Spleen (tissue), 7 donors: ENCODE results near the gene WHAMM.

ENCODE experiments used
- POLR2A ChIP-seq, 3 donors: fragments of 450-650 bp; IDR thresholded peaks; one replicate each; pipeline ENCODE4 v1.5.1; 2017; ENCODE audit warnings: antibody characterized with exemption in 3 of 3, mild to moderate bottlenecking in 1 of 3
- TF ChIP-seq, protein P1 (sequence below), 11 experiments: fragments of 200-600 bp in 7 of 11; fragments of 450-650 bp in 4 of 11; sonication (generic) in 4 of 11; IDR thresholded peaks in 8 of 11; conservative IDR thresholded peaks in 3 of 11; 1 replicate in 7 of 11; 2 replicates in 4 of 11; pipeline versions ENCODE4 v1.4.0 to v1.8.0; 2016 to 2021; ENCODE audit warnings: antibody characterized with exemption in 11 of 11, inconsistent platforms in 4 of 11, mild to moderate bottlenecking in 1 of 11
- donor health status: DM: no; HTN: no; CAD: no; lungs with moderate emphysema.
- donor health status: DM: no; HTN: no; CAD: no.
- donor health status: DM: no; HTN: no; CAD: no.

- TF ChIP-seq, protein P1, sequence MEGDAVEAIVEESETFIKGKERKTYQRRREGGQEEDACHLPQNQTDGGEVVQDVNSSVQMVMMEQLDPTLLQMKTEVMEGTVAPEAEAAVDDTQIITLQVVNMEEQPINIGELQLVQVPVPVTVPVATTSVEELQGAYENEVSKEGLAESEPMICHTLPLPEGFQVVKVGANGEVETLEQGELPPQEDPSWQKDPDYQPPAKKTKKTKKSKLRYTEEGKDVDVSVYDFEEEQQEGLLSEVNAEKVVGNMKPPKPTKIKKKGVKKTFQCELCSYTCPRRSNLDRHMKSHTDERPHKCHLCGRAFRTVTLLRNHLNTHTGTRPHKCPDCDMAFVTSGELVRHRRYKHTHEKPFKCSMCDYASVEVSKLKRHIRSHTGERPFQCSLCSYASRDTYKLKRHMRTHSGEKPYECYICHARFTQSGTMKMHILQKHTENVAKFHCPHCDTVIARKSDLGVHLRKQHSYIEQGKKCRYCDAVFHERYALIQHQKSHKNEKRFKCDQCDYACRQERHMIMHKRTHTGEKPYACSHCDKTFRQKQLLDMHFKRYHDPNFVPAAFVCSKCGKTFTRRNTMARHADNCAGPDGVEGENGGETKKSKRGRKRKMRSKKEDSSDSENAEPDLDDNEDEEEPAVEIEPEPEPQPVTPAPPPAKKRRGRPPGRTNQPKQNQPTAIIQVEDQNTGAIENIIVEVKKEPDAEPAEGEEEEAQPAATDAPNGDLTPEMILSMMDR (IDR thresholded peaks at IDR 0.05 in 8 of 11, conservative IDR thresholded peaks at IDR 0.05 in 3 of 11) = no peak
- TF ChIP-seq POLR2A (IDR thresholded peaks at IDR 0.05) = no peak
These were observed 10.8 kb upstream of the WHAMM start for GRCh38 chr15:82798531-82799166.
